ENCODE results near the gene MYO7B. TPM values are rescaled to one million over a fixed set of nuclear protein-coding genes. Genes with fewer than 3 reads are reported as not detected.

MYO7B gene
- total RNA-seq, 4 donors from 2014 or later, result 214 to 1,039 (median 594) TPM

GRCh38 chr2:127546797-127547196 is 11.3 kb downstream of the MYO7B start:
- TF ChIP-seq POLR2A (IDR thresholded peaks at IDR 0.05), result no peak
- no peak for TF ChIP-seq CTCF (IDR thresholded peaks at IDR 0.05)
- no peaks in the 10 kb centered on the region for H3K36me3 ChIP-seq
- H3K9me3 ChIP-seq, result no peaks in the 10 kb centered on the region
- no peak overlapping the region for H3K27ac ChIP-seq
- H3K27me3 ChIP-seq, result no peaks in the 10 kb centered on the region
- no peak overlapping the region for H3K4me3 ChIP-seq
- H3K4me1 ChIP-seq, result peaks cover 0 to 7% (median 0%) of the 10 kb centered on the region in 4 donors
- peak in 1 of 3 donors; percentile 7 for DNase-seq

- no peak for TF ChIP-seq CTCF (IDR thresholded peaks at IDR 0.05)
- TF ChIP-seq POLR2A (IDR thresholded peaks at IDR 0.05), result no peak
- Histone ChIP-seq H3K27ac (no peak overlapping the region), H3K27me3 (no peaks in the 10 kb centered on the region), H3K9me3 (no peaks in the 10 kb centered on the region), H3K4me1 (no peaks in the 10 kb centered on the region), H3K4me3 (no peak overlapping the region), H3K36me3 (no peaks in the 10 kb centered on the region)
- DNase-seq, result peak in 1 of 3 donors; percentile 15
These were observed 15.9 kb downstream of the MYO7B start for GRCh38 chr2:127551221-127551930.

DNA sequence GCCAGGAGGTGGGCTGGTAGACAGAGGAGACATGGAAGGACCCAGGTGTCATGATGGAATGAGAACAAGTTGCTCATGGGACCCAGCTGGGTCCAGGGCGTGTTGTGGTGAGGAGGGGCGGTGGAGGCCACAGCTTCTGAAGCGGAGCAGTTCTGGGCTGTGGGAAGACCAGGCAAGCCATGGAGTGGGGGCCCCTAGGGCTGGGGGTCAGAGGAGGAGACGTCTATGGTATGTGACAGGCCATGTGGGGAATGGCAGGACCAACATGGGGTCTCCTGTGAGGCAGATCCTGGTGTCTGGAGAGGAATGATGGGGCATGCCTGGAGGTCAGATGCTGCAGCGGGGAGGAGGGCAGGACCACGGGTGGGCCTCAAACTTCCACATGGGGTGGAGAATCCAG is 16.9 kb downstream of the MYO7B start:
- Histone ChIP-seq H3K4me1 (no peaks in the 10 kb centered on the region), H3K27me3 (no peaks in the 10 kb centered on the region), H3K4me3 (no peak overlapping the region), H3K9me3 (no peaks in the 10 kb centered on the region), H3K27ac (no peak overlapping the region), H3K36me3 (no peaks in the 10 kb centered on the region)
- peak in 1 of 3 donors; percentile 23 for DNase-seq
- TF ChIP-seq CTCF (IDR thresholded peaks at IDR 0.05) (no peak), POLR2A (IDR thresholded peaks at IDR 0.05) (no peak)

DNA sequence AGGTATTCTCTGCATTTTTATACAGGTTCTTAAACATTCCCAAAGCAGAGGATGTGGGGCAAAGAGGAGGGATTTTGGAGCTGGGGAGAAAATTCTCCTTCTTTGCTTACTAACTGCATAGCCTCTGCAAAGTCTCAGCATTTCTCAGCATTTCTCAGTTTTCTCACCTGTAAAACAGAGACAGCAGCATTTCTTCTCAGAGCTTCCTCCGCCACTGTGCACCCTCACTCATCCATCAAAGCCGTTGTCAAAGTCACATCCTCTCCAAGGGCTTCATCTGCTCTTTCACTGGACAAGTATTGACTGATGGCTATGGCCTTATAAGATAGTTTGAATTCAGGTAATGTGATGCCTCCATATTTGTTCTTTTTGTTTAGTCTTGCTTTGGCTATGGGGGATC is 17.4 kb downstream of the MYO7B start:
- no peaks in the 10 kb centered on the region for H3K4me1 ChIP-seq
- H3K9me3 ChIP-seq, result no peaks in the 10 kb centered on the region
- TF ChIP-seq CTCF (IDR thresholded peaks at IDR 0.05) (no peak), POLR2A (IDR thresholded peaks at IDR 0.05) (no peak)

GRCh38 chr2:127558911-127559310 is 23.4 kb downstream of the MYO7B start:
- TF ChIP-seq POLR2A (IDR thresholded peaks at IDR 0.05) (no peak), CTCF (IDR thresholded peaks at IDR 0.05) (no peak)
- peak in 1 of 3 donors; percentile 39 for DNase-seq
- Histone ChIP-seq H3K9me3 (no peaks in the 10 kb centered on the region), H3K4me3 (no peak overlapping the region), H3K27ac (no peak overlapping the region), H3K27me3 (no peaks in the 10 kb centered on the region), H3K36me3 (peaks cover 0 to 33% (median 0%) of the 10 kb centered on the region in 3 donors), H3K4me1 (peaks cover 0 to 7% (median 0%) of the 10 kb centered on the region in 4 donors)

More for the DNA sequence above, 17.4 kb downstream of the MYO7B start:
- Histone ChIP-seq H3K4me3 (no peak overlapping the region), H3K27ac (no peak overlapping the region), H3K27me3 (no peaks in the 10 kb centered on the region), H3K36me3 (peaks cover 0 to 1% (median 0%) of the 10 kb centered on the region in 3 donors)
- DNase-seq, result no peak

All from Peyer's patch (tissue), 4 donors.